H1 (cell line): ENCODE data around the gene CD58. TPM values are rescaled to one million over a fixed set of nuclear protein-coding genes. Genes with fewer than 3 reads are reported as not detected.

Experiments used
- CTCF ChIA-PET: fragments of 300-600 bp; sonication (Branson Sonifier 250); formaldehyde crosslinking; loops from one replicate; lab custom pipeline; 2021; ENCODE audit not compliant: partially characterized antibody; lab: Charles Lee
- POLR2A ChIA-PET: fragments of 300-600 bp; sonication (Branson Sonifier 250); formaldehyde crosslinking; loops from one replicate; lab custom pipeline; 2021; ENCODE audit warnings: inconsistent platforms; ENCODE audit not compliant: partially characterized antibody; lab: Charles Lee
- DNase-seq, 2 experiments: peaks; one replicate each; pipeline versions ENCODE4 v3.0.0 to v3.0.0-alpha.2; 2010 to 2022; ENCODE audit warnings: low spot score in 2 of 2, low read depth in 1 of 2, mixed read lengths in 1 of 2
- FAIRE-seq: peaks from 2 replicates; lab custom pipeline; 2011; peaks lifted over from hg19 to GRCh38; lab: Jason Lieb, UNC
- H2AFZ ChIP-seq: 2 replicates; pipeline ENCODE4 v1.8.1; 2012; ENCODE audit warnings: low read length, inconsistent platforms
- H2AK5ac ChIP-seq: 2 replicates; pipeline ENCODE4 v1.6.1; 2013; ENCODE audit warnings: low read depth, low read length
- H2BK120ac ChIP-seq: replicated peaks from 2 replicates; pipeline ENCODE3; 2013; ENCODE audit warnings: low read depth, low read length, inconsistent platforms
- H2BK12ac ChIP-seq: 2 replicates; pipeline ENCODE4 v1.6.1; 2013; ENCODE audit warnings: low read depth, low read length
- H2BK15ac ChIP-seq: 2 replicates; pipeline ENCODE4 v1.6.1; 2013; ENCODE audit warnings: low read length
- H2BK20ac ChIP-seq: 2 replicates; pipeline ENCODE4 v1.6.1; 2013; ENCODE audit warnings: low read length
- H2BK5ac ChIP-seq: 2 replicates; pipeline ENCODE4 v1.6.1; 2013; ENCODE audit warnings: low read depth, low read length
- H3K14ac ChIP-seq: 2 replicates; pipeline ENCODE4 v1.6.1; 2013; ENCODE audit warnings: inconsistent platforms; ENCODE audit not compliant: insufficient read length
- H3K18ac ChIP-seq: 2 replicates; pipeline ENCODE4 v1.6.1; 2013; ENCODE audit warnings: low read length; ENCODE audit errors: extremely low read depth
- H3K23ac ChIP-seq: 2 replicates; pipeline ENCODE4 v1.6.1; 2013; ENCODE audit warnings: inconsistent platforms; ENCODE audit not compliant: insufficient read length
- H3K23me2 ChIP-seq: 2 replicates; pipeline ENCODE4 v1.6.1; 2013; ENCODE audit warnings: low read depth, low read length
- H3K27ac ChIP-seq: 2 replicates; pipeline ENCODE4 v1.6.1; 2011; ENCODE audit warnings: low read depth, low read length, inconsistent platforms
- H3K27me3 ChIP-seq, 4 experiments: replicated peaks in 1 of 4; 1 replicate in 1 of 4; 2 replicates in 3 of 4; pipeline versions ENCODE4 v1.6.1 to v1.8.1; 2011 to 2013; ENCODE audit warnings: low read length in 3 of 4, mild to moderate bottlenecking in 3 of 4, inconsistent platforms in 2 of 4, mixed read lengths in 2 of 4, moderate library complexity in 1 of 4; ENCODE audit not compliant: control insufficient read depth in 3 of 4, insufficient read depth in 3 of 4; ENCODE audit errors: extremely low read depth in 1 of 4
- H3K36me3 ChIP-seq, 4 experiments: 2 replicates each; pipeline versions ENCODE4 v1.6.1 to v1.8.1; 2011 to 2013; ENCODE audit warnings: mild to moderate bottlenecking in 4 of 4, low read length in 3 of 4, moderate library complexity in 2 of 4, control low read depth in 1 of 4, inconsistent platforms in 1 of 4; ENCODE audit not compliant: insufficient read depth in 4 of 4, control insufficient read depth in 2 of 4
- H3K4ac ChIP-seq: replicated peaks from 2 replicates; pipeline ENCODE3; 2013; ENCODE audit warnings: low read length, low read depth, mixed read lengths, inconsistent platforms; ENCODE audit not compliant: insufficient read length
- H3K4me1 ChIP-seq, 4 experiments: replicated peaks in 1 of 4; 1 replicate in 1 of 4; 2 replicates in 3 of 4; pipeline versions ENCODE4 v1.6.1 to v1.8.1; 2011 to 2013; ENCODE audit warnings: low read length in 3 of 4, inconsistent platforms in 2 of 4, mixed read lengths in 1 of 4; ENCODE audit not compliant: insufficient read depth in 4 of 4, control insufficient read depth in 3 of 4
- H3K4me2 ChIP-seq, 2 experiments: 2 replicates each; pipeline versions ENCODE4 v1.6.1 to v1.8.1; 2011 to 2013; ENCODE audit warnings: low read depth in 2 of 2, low read length in 2 of 2, control low read depth in 1 of 2, inconsistent platforms in 1 of 2, mild to moderate bottlenecking in 1 of 2; ENCODE audit not compliant: insufficient read depth in 1 of 2
- H3K4me3 ChIP-seq, 4 experiments: fragments of 200-600, 300-600 bp in 1 of 4; sonication (generic), shearing (Covaris generic), sonication (Bioruptor Twin) in 1 of 4; 2 replicates each; pipeline versions ENCODE4 v1.5.1 to v1.8.1; 2011 to 2016; ENCODE audit warnings: low read length in 4 of 4, low read depth in 3 of 4, control low read depth in 2 of 4, inconsistent platforms in 2 of 4, mild to moderate bottlenecking in 2 of 4, mixed read lengths in 1 of 4, moderate library complexity in 1 of 4; ENCODE audit not compliant: insufficient read depth in 2 of 4; ENCODE audit errors: extremely low read depth in 1 of 4
- H3K56ac ChIP-seq: replicated peaks from 2 replicates; pipeline ENCODE3; 2013; ENCODE audit warnings: low read depth, mild to moderate bottlenecking, mixed read lengths, low read length, inconsistent platforms; ENCODE audit not compliant: insufficient read length
- H3K79me1 ChIP-seq: 2 replicates; pipeline ENCODE4 v1.6.1; 2013; ENCODE audit warnings: low read depth, low read length, control low read depth
- H3K79me2 ChIP-seq, 2 experiments: 2 replicates each; pipeline versions ENCODE4 v1.6.1 to v1.8.1; 2012 to 2013; ENCODE audit warnings: low read length in 2 of 2, mild to moderate bottlenecking in 2 of 2, inconsistent platforms in 1 of 2; ENCODE audit not compliant: insufficient read depth in 2 of 2, control insufficient read depth in 1 of 2
- H3K9ac ChIP-seq, 4 experiments: replicated peaks in 1 of 4; 1 replicate in 1 of 4; 2 replicates in 3 of 4; pipeline versions ENCODE4 v1.6.1 to v1.8.1; 2011 to 2013; ENCODE audit warnings: low read depth in 3 of 4, low read length in 3 of 4, control low read depth in 2 of 4, mild to moderate bottlenecking in 2 of 4, moderate library complexity in 2 of 4, inconsistent platforms in 1 of 4; ENCODE audit errors: extremely low read depth in 1 of 4
- H3K9me3 ChIP-seq, 2 experiments: 2 replicates each; pipeline versions ENCODE4 v1.6.1 to v1.8.1; 2012 to 2013; ENCODE audit warnings: mild to moderate bottlenecking in 2 of 2, moderate library complexity in 2 of 2, control low read depth in 1 of 2, inconsistent platforms in 1 of 2, low read depth in 1 of 2, low read length in 1 of 2, mixed read lengths in 1 of 2; ENCODE audit not compliant: insufficient read depth in 2 of 2
- H4K20me1 ChIP-seq, 2 experiments: replicated peaks in 1 of 2; 2 replicates each; pipeline versions ENCODE3 to v1.8.1; 2011 to 2013; ENCODE audit warnings: inconsistent platforms in 2 of 2, low read length in 2 of 2, mild to moderate bottlenecking in 1 of 2; ENCODE audit not compliant: insufficient read depth in 2 of 2, control insufficient read depth in 1 of 2
- H4K5ac ChIP-seq: 2 replicates; pipeline ENCODE4 v1.6.1; 2013; ENCODE audit warnings: low read length, low read depth, mixed read lengths, inconsistent platforms; ENCODE audit not compliant: insufficient read length
- H4K8ac ChIP-seq: 2 replicates; pipeline ENCODE4 v1.8.0; 2013; ENCODE audit warnings: mild to moderate bottlenecking, moderate library complexity, low read length, inconsistent platforms; ENCODE audit not compliant: insufficient read depth; ENCODE audit errors: extremely low read depth
- H4K91ac ChIP-seq: replicated peaks from 2 replicates; pipeline ENCODE3; 2013; ENCODE audit warnings: low read length, mixed read lengths, inconsistent platforms; ENCODE audit not compliant: insufficient read length
- CBX8 ChIP-seq: fragments of 300-800, 300-1000 bp; sonication (generic); IDR thresholded peaks from 2 replicates; pipeline ENCODE4 v1.7.1; 2016; ENCODE audit warnings: low read depth, low read length, borderline replicate concordance
- E2F6 ChIP-seq: IDR thresholded peaks from 2 replicates; pipeline ENCODE4 v1.6.1; 2012; ENCODE audit warnings: inconsistent platforms
- JUN ChIP-seq: IDR thresholded peaks from 2 replicates; pipeline ENCODE4 v1.6.1; 2011; ENCODE audit warnings: low read depth, mild to moderate bottlenecking, improper control_type of control experiment, low read length
- SIRT6 ChIP-seq: IDR thresholded peaks from one replicate; pipeline ENCODE4 v1.7.1; 2012; ENCODE audit warnings: low read length, inconsistent platforms
- SP1 ChIP-seq: IDR thresholded peaks from 2 replicates; pipeline ENCODE4 v1.6.1; 2011; ENCODE audit warnings: low read depth, low read length
- WGBS, 2 experiments: shearing (Covaris generic) in 1 of 2; methylation state at CpG; one replicate each; pipeline versions ENCODE4 v1.1.6 to v1.1.7; 2013 to 2015; ENCODE audit warnings: low lambda C conversion rate in 2 of 2, mixed read lengths in 2 of 2, inconsistent platforms in 1 of 2, low coverage in 1 of 2, missing lambda C conversion rate in 1 of 2; ENCODE audit not compliant: insufficient replicate concordance in 2 of 2, insufficient coverage in 1 of 2, insufficient read length in 1 of 2; ENCODE audit errors: extremely low coverage in 1 of 2, missing lambda C conversion rate in 1 of 2; 5-methylcytosine and 5-hydroxymethylcytosine counted together
- polyA plus RNA-seq, 7 experiments: library from polyadenylated mRNA; depleted of rRNA in 3 of 7; stranded (reverse) in 5 of 7; unstranded in 2 of 7; fragments of >200 nt in 5 of 7; fragments of 200-250 nt in 2 of 7; gene quantifications; 1 replicate in 5 of 7; 2 replicates in 1 of 7; 4 replicates in 1 of 7; pipeline versions ENCODE4 v1.2.1 to v1.2.3, GENCODE V29; 2011 to 2013; ENCODE audit warnings: missing spikeins in 2 of 7, mixed read lengths in 2 of 7
- total RNA-seq: library from RNA; stranded (reverse); fragmentation: NEBNext Ultra II Directional; extraction: Animal tissue kit (Norgen Biotek cat#: 25700); gene quantifications from 2 replicates; pipeline ENCODE4 v1.2.1, GENCODE V29; 2021
- TF ChIP-seq, protein P1 (sequence below): IDR thresholded peaks from 2 replicates; pipeline ENCODE4 v1.6.1; 2011; ENCODE audit warnings: low read length, improper control_type of control experiment

Gene CD58
- total and polyA plus RNA-seq, 2 of the 8 experiments (the other 6 are each of a cell fraction or from before 2014, with no cell fraction given), result 5.3 to 5.5 TPM

GRCh38 chr1:116572099-116572498, 1.3 kb upstream of the CD58 start:
- H3K27me3 ChIP-seq, result peaks cover 0 to 4% (median 0%) of the 10 kb centered on the region in 4 experiments; a peak in 1 of 7 replicates
- DNase-seq, result no peak
- H2BK12ac ChIP-seq, result no peak overlapping the region
- H3K56ac ChIP-seq, result no peak overlapping the region
- no peak overlapping the region for H2AFZ ChIP-seq
- H4K91ac ChIP-seq, result no peak overlapping the region
- H3K4me1 ChIP-seq, result peaks cover 0 to 19% (median 7%) of the 10 kb centered on the region in 4 experiments; a peak in 5 of 7 replicates
- H3K36me3 ChIP-seq, result no peaks in the 10 kb centered on the region; a peak in 1 of 8 replicates
- no peak overlapping the region for H2BK5ac ChIP-seq
- no peak overlapping the region for H3K27ac ChIP-seq
- TF ChIP-seq SIRT6, result no peak
- TF ChIP-seq JUN, result no peak
- no peak for TF ChIP-seq SP1
- TF ChIP-seq CBX8, result no peak
- TF ChIP-seq E2F6, result no peak
- TF ChIP-seq, protein P1, sequence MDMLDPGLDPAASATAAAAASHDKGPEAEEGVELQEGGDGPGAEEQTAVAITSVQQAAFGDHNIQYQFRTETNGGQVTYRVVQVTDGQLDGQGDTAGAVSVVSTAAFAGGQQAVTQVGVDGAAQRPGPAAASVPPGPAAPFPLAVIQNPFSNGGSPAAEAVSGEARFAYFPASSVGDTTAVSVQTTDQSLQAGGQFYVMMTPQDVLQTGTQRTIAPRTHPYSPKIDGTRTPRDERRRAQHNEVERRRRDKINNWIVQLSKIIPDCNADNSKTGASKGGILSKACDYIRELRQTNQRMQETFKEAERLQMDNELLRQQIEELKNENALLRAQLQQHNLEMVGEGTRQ, result no peak
- H3K4ac ChIP-seq, result no peak overlapping the region
- no peak overlapping the region for H3K18ac ChIP-seq
- H3K9ac ChIP-seq, result no peak overlapping the region
- H3K79me1 ChIP-seq, result no peaks in the 10 kb centered on the region; the same call in 1 of the 2 replicates
- H3K23me2 ChIP-seq, result peaks cover 9% of the 10 kb centered on the region; the same call in 1 of the 2 replicates
- H3K9me3 ChIP-seq, result no peaks in the 10 kb centered on the region
- H3K4me2 ChIP-seq, result peak overlapping the region; percentile 85 to 87; a peak in 2 of 4 replicates
- peak overlapping the region in 1 of 4 experiments; percentile 83; a peak in 1 of 8 replicates for H3K4me3 ChIP-seq
- H3K79me2 ChIP-seq, result no peaks in the 10 kb centered on the region
- H2AK5ac ChIP-seq, result no peak overlapping the region
- no peak overlapping the region for H2BK120ac ChIP-seq
- H3K14ac ChIP-seq, result no peak overlapping the region
- POLR2A ChIA-PET, result interaction anchor here (1.9 kb wide), 1 partner anchor 488 kb away, joined by 6 read pairs; the partner anchor contains the start of gene TTF2
- WGBS, 2 experiments, result 91% methylated on average over 2 of the region's 2 CpGs; no CpG with 5 or more reads in 1 of the 2 experiments
- H4K20me1 ChIP-seq, result no peaks in the 10 kb centered on the region
- H2BK15ac ChIP-seq, result no peak overlapping the region
- no peak overlapping the region for H2BK20ac ChIP-seq
- H4K5ac ChIP-seq, result no peak overlapping the region
- no peak for FAIRE-seq
- CTCF ChIA-PET, result interaction anchor here (0.7 to 5.6 kb wide), 7 partner anchors 23 to 488 kb away, joined by 3 to 46 read pairs (median 4); partner anchors contain the start of gene TTF2
- H3K23ac ChIP-seq, result no peak overlapping the region
- H4K8ac ChIP-seq, result no peak overlapping the region
